ENCODE measurements around the gene BHLHE40.

GRCh38 chr3:5006755-5007202, 27.5 kb downstream of the BHLHE40 start:
- TF ChIP-seq POLR2AphosphoS5 (IDR thresholded peaks at IDR 0.05; ENCODE audit: low read depth, low read length) (no peak), REST (IDR thresholded peaks at IDR 0.05; ENCODE audit: insufficient read depth in 1 of 2, low read depth in 2 of 2, low read length in 2 of 2) (no peak)
